ENCODE results near the gene CACNA2D1. TPM values are rescaled to one million over a fixed set of nuclear protein-coding genes. Genes with fewer than 3 reads are reported as not detected.

The CACNA2D1 gene
- total RNA-seq, 1 donor from 2014 or later, result not detected

GRCh38 chr7:82257118-82257695 is 186.4 kb downstream of the CACNA2D1 start:
- Mint-ChIP-seq H3K9me3 (no peaks in the 10 kb centered on the region), H3K27ac (no peak overlapping the region), H3K27me3 (no peaks in the 10 kb centered on the region), H3K4me3 (no peak overlapping the region), H3K36me3 (ENCODE audit: low read depth) (no peaks in the 10 kb centered on the region), H3K4me1 (no peaks in the 10 kb centered on the region)
- no peak for DNase-seq
- intact Hi-C loops (cut with micrococcal nuclease), result no loop called here

DNA sequence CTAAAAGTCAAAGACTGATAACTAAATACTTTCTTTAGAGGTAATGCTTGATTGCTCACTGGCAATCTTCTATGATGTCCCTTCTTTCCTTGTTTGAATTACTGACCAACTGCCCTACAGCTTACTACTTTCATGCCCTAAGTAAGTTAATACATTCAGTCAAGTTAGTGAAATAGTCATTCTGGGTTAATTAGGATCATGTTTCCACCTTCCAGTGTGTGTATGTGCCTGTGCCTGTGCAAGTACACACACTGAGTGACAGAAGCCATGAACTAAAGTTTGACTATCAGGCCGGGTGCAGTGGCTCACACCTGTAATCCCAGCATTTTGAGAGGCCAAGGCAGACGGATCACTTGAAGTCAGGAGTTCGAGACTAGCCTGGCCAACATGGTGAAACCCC is 187.9 kb downstream of the CACNA2D1 start:
- no peak for DNase-seq
- Mint-ChIP-seq H3K4me1 (no peaks in the 10 kb centered on the region), H3K4me3 (no peak overlapping the region), H3K36me3 (ENCODE audit: low read depth) (no peaks in the 10 kb centered on the region), H3K27ac (no peak overlapping the region), H3K9me3 (no peaks in the 10 kb centered on the region), H3K27me3 (no peaks in the 10 kb centered on the region)
- intact Hi-C loops (cut with micrococcal nuclease), result no loop called here

DNA sequence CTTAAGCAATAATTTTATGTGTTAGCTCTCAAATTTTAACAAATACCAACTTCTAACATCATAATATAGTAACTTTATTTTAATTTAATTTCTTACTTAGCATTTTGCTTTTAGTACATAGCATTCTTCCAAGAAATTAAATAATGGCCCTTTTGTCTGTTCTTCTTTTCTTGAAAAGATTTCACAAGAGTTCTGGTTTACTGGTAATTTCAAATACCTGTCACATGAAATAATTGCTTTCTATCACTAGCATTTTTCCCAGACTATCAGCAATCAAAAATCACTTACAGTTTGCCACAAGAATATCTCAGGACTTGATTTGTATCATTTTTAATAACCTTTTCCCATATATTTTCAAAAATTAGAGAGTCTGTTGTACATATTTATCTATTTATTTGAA is 193.0 kb downstream of the CACNA2D1 start:
- Mint-ChIP-seq H3K27me3 (no peaks in the 10 kb centered on the region), H3K4me1 (no peaks in the 10 kb centered on the region), H3K9me3 (no peaks in the 10 kb centered on the region), H3K4me3 (no peak overlapping the region), H3K27ac (no peak overlapping the region), H3K36me3 (ENCODE audit: low read depth) (no peaks in the 10 kb centered on the region)
- no peak for DNase-seq
- intact Hi-C loops (cut with micrococcal nuclease), result no loop called here

GRCh38 chr7:82249979-82250378 is 193.6 kb downstream of the CACNA2D1 start:
- Mint-ChIP-seq H3K4me3 (no peak overlapping the region), H3K27me3 (no peaks in the 10 kb centered on the region), H3K27ac (no peak overlapping the region), H3K36me3 (ENCODE audit: low read depth) (no peaks in the 10 kb centered on the region), H3K9me3 (no peaks in the 10 kb centered on the region), H3K4me1 (no peaks in the 10 kb centered on the region)
- intact Hi-C loops (cut with micrococcal nuclease), result no loop called here
- DNase-seq, result no peak

DNA sequence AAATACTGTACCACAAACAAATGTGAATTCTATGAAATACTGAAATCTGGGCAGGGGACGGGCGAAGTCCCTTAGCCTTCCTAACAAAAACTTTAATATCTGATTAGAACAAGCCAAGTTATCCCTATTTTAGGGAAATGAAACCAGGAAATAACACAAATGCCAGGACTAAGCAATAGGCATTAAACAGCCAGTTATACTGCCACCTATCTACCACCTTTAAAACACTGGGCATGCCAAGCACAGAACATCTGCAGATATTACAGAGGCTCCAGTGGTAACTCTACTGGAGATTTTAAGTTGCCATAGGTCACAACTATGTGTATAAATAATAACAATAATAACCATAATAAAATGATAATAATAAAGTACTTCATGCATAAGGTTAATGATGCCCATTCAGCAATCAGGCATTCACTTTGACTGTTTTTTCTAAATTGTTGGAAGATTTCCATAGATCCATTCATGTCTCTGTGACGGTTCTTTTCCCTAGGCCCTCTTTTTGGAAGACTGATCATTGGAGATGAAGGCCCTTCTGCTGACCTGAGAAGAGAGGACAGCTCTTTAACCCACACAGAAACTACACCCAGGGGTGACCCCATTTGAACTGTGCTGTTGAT is 195.7 kb downstream of the CACNA2D1 start:
- Mint-ChIP-seq H3K4me3 (no peak overlapping the region), H3K27me3 (no peaks in the 10 kb centered on the region), H3K9me3 (no peaks in the 10 kb centered on the region), H3K27ac (no peak overlapping the region), H3K36me3 (ENCODE audit: low read depth) (no peaks in the 10 kb centered on the region), H3K4me1 (no peaks in the 10 kb centered on the region)
- no peak for DNase-seq
- intact Hi-C loops (cut with micrococcal nuclease), result no loop called here

DNA sequence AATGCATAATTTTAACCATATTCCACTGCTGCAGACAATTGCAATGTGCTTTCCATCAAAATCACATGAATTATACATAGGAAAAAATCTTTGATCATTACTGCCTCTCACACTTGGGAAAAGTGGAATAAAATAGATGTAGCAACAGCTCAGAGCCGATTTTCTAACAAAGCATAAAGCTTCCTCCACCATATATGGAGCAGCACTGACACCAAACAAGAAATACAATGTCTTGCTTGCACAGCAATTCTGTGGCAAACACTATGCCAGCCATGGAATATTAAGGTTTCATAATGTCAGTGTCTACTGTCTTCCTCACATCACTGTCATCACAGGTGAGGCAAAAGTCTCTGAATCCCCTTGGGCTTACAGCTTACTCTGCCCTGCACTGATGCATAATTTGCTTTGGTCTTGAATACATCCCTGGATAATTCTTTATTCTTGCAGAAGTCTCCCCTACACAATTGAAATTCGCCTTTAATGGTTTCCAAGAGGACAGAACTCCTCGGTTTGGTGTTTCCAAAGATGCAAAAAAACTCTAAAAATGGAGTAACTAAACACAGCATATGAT is 198.5 kb downstream of the CACNA2D1 start:
- no peaks in the 10 kb centered on the region for H3K9me3 Mint-ChIP-seq
- H3K27ac Mint-ChIP-seq, result no peak overlapping the region
- no peaks in the 10 kb centered on the region for H3K36me3 Mint-ChIP-seq (ENCODE audit: low read depth)
- no peak for DNase-seq
- no peaks in the 10 kb centered on the region for H3K4me1 Mint-ChIP-seq
- intact Hi-C loops (cut with micrococcal nuclease), result no loop called here
- H3K27me3 Mint-ChIP-seq, result no peaks in the 10 kb centered on the region
- no peak overlapping the region for H3K4me3 Mint-ChIP-seq

- intact Hi-C loops (cut with micrococcal nuclease), result no loop called here
- Mint-ChIP-seq H3K27me3 (no peaks in the 10 kb centered on the region), H3K36me3 (ENCODE audit: low read depth) (no peaks in the 10 kb centered on the region), H3K27ac (no peak overlapping the region), H3K4me1 (no peaks in the 10 kb centered on the region), H3K4me3 (no peak overlapping the region), H3K9me3 (no peaks in the 10 kb centered on the region)
- no peak for DNase-seq
These were observed 202.2 kb downstream of the CACNA2D1 start for GRCh38 chr7:82241356-82241755.

DNA sequence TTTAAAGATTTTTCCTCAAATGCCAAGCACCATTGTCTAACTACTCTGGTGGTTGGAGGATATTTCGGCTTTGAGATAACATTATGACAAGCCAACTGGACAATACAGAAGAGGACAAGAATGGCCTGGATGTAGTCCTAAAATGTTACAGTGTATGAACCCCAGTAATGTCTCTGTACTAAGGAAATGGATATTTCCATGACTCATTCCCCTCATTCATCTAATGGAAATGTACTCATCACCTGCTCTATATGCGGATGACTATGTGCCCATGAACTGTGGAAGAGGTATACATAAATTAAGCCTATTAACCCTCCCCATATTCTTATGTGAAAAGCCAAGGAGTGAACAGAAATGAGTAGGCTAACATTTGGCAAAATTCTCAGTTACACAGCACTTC is 207.9 kb downstream of the CACNA2D1 start:
- Mint-ChIP-seq H3K4me3 (no peak overlapping the region), H3K9me3 (no peaks in the 10 kb centered on the region), H3K27ac (no peak overlapping the region), H3K36me3 (ENCODE audit: low read depth) (no peaks in the 10 kb centered on the region), H3K27me3 (no peaks in the 10 kb centered on the region), H3K4me1 (no peaks in the 10 kb centered on the region)
- DNase-seq, result no peak
- intact Hi-C loops (cut with micrococcal nuclease), result loop anchor here (2.0 kb wide), 1 partner anchor 337 kb away; no protein-coding TSS in a partner anchor

DNA sequence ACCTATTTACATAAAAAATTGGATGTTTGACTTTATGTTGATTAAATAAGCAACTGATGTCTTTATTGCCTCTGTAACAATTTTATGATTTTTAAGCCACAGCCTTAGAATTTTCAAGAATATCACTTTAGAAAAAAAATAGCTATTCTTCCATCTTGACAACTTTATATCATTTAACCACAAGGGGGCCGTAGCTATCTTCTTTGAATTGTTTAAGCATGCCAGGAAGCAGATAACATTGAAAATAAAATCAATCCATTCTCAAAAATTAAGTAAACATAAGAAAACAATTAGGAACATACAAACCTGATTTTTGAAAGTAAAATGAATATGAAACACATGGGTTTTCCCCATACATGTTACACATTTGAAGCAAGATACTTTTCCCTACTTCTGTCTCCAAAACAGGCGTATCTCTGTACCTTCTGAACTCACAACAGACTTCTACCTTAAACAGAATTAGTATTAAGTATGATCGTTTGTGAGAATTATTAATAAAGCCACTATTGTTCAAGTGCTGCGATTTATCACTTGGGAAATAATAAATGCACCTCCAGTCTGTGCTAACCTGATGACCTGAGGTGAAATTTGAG is 209.0 kb downstream of the CACNA2D1 start:
- no peak overlapping the region for H3K27ac Mint-ChIP-seq
- H3K36me3 Mint-ChIP-seq (ENCODE audit: low read depth), result no peaks in the 10 kb centered on the region
- DNase-seq, result no peak
- no peaks in the 10 kb centered on the region for H3K4me1 Mint-ChIP-seq
- intact Hi-C loops (cut with micrococcal nuclease), result loop anchor here (2.0 kb wide), 1 partner anchor 338 kb away; no protein-coding TSS in a partner anchor
- H3K27me3 Mint-ChIP-seq, result no peaks in the 10 kb centered on the region
- no peaks in the 10 kb centered on the region for H3K9me3 Mint-ChIP-seq
- no peak overlapping the region for H3K4me3 Mint-ChIP-seq

- Mint-ChIP-seq H3K4me3 (no peak overlapping the region), H3K9me3 (no peaks in the 10 kb centered on the region), H3K27me3 (no peaks in the 10 kb centered on the region), H3K27ac (no peak overlapping the region), H3K4me1 (no peaks in the 10 kb centered on the region), H3K36me3 (ENCODE audit: low read depth) (no peaks in the 10 kb centered on the region)
- intact Hi-C loops (cut with micrococcal nuclease), result no loop called here
- no peak for DNase-seq
These were observed 212.6 kb downstream of the CACNA2D1 start for GRCh38 chr7:82230811-82231581.

GRCh38 chr7:82229164-82229563 is 214.4 kb downstream of the CACNA2D1 start:
- Mint-ChIP-seq H3K4me3 (no peak overlapping the region), H3K4me1 (no peaks in the 10 kb centered on the region), H3K36me3 (ENCODE audit: low read depth) (no peaks in the 10 kb centered on the region), H3K9me3 (no peaks in the 10 kb centered on the region), H3K27ac (no peak overlapping the region), H3K27me3 (no peaks in the 10 kb centered on the region)
- intact Hi-C loops (cut with micrococcal nuclease), result no loop called here
- no peak for DNase-seq

- no peak overlapping the region for H3K27ac Mint-ChIP-seq
- intact Hi-C loops (cut with micrococcal nuclease), result no loop called here
- no peak overlapping the region for H3K4me3 Mint-ChIP-seq
- no peaks in the 10 kb centered on the region for H3K4me1 Mint-ChIP-seq
- H3K27me3 Mint-ChIP-seq, result no peaks in the 10 kb centered on the region
- H3K36me3 Mint-ChIP-seq (ENCODE audit: low read depth), result no peaks in the 10 kb centered on the region
- H3K9me3 Mint-ChIP-seq, result no peaks in the 10 kb centered on the region
- no peak for DNase-seq
These were observed 217.4 kb downstream of the CACNA2D1 start for GRCh38 chr7:82226191-82226590.

GRCh38 chr7:82224529-82224928 is 219.0 kb downstream of the CACNA2D1 start:
- H3K27ac Mint-ChIP-seq, result no peak overlapping the region
- no peak for DNase-seq
- no peak overlapping the region for H3K4me3 Mint-ChIP-seq
- H3K36me3 Mint-ChIP-seq (ENCODE audit: low read depth), result no peaks in the 10 kb centered on the region
- intact Hi-C loops (cut with micrococcal nuclease), result no loop called here
- no peaks in the 10 kb centered on the region for H3K4me1 Mint-ChIP-seq
- H3K27me3 Mint-ChIP-seq, result no peaks in the 10 kb centered on the region
- no peaks in the 10 kb centered on the region for H3K9me3 Mint-ChIP-seq

- no peak for DNase-seq
- Mint-ChIP-seq H3K36me3 (ENCODE audit: low read depth) (no peaks in the 10 kb centered on the region), H3K27ac (no peak overlapping the region), H3K9me3 (no peaks in the 10 kb centered on the region), H3K27me3 (no peaks in the 10 kb centered on the region), H3K4me3 (no peak overlapping the region), H3K4me1 (no peaks in the 10 kb centered on the region)
- intact Hi-C loops (cut with micrococcal nuclease), result no loop called here
These were observed 220.0 kb downstream of the CACNA2D1 start for GRCh38 chr7:82223580-82223979.
